H9 (cell line): ENCODE data around the gene PPP1R12B. TPM values are rescaled to one million over a fixed set of nuclear protein-coding genes. Genes with fewer than 3 reads are reported as not detected.

Experiments
- DNase-seq: peaks from one replicate; pipeline ENCODE4 v3.0.0-alpha.2; 2017
- H2AFZ ChIP-seq: one replicate; pipeline ENCODE4 v1.6.1; 2013; ENCODE audit warnings: mild to moderate bottlenecking, low read length, control low read depth, moderate library complexity
- H2AK5ac ChIP-seq: 2 replicates; pipeline ENCODE4 v1.6.1; 2013; ENCODE audit warnings: low read length, control low read depth, mixed read lengths; ENCODE audit not compliant: insufficient read length
- H2BK120ac ChIP-seq: one replicate; pipeline ENCODE4 v1.6.1; 2013; ENCODE audit warnings: low read depth, mild to moderate bottlenecking, low read length, control low read depth, inconsistent platforms; ENCODE audit not compliant: poor library complexity, severe bottlenecking
- H2BK12ac ChIP-seq: 2 replicates; pipeline ENCODE4 v1.6.1; 2013; ENCODE audit warnings: low read length, control low read depth, mixed read lengths, low read depth; ENCODE audit not compliant: insufficient read length
- H2BK15ac ChIP-seq: 2 replicates; pipeline ENCODE4 v1.6.1; 2013; ENCODE audit warnings: low read depth, low read length, control low read depth
- H2BK20ac ChIP-seq: one replicate; pipeline ENCODE4 v1.6.1; 2013; ENCODE audit warnings: low read depth, mild to moderate bottlenecking, low read length, control low read depth, inconsistent platforms; ENCODE audit not compliant: poor library complexity, severe bottlenecking
- H2BK5ac ChIP-seq: 2 replicates; pipeline ENCODE4 v1.6.1; 2013; ENCODE audit warnings: low read length, control low read depth, mixed read lengths; ENCODE audit not compliant: insufficient read length
- H3K14ac ChIP-seq: 2 replicates; pipeline ENCODE4 v1.6.1; 2013; ENCODE audit warnings: low read length, control low read depth; ENCODE audit not compliant: insufficient read depth
- H3K18ac ChIP-seq: 2 replicates; pipeline ENCODE4 v1.6.1; 2013; ENCODE audit warnings: low read depth, mild to moderate bottlenecking, mixed read lengths, low read length, control low read depth; ENCODE audit not compliant: insufficient read length
- H3K23ac ChIP-seq: 2 replicates; pipeline ENCODE4 v1.6.1; 2013; ENCODE audit warnings: low read length, control low read depth, mixed read lengths, low read depth; ENCODE audit not compliant: insufficient read length
- H3K23me2 ChIP-seq: 2 replicates; pipeline ENCODE4 v1.6.1; 2013; ENCODE audit warnings: low read depth, mild to moderate bottlenecking, mixed read lengths, low read length, control low read depth; ENCODE audit not compliant: insufficient read length, poor library complexity, severe bottlenecking
- H3K27ac ChIP-seq: 2 replicates; pipeline ENCODE4 v1.5.1; 2013; ENCODE audit warnings: low read length, control low read depth, mixed read lengths, low read depth; ENCODE audit not compliant: insufficient read length
- H3K27me3 ChIP-seq: 2 replicates; pipeline ENCODE4 v1.6.1; 2013; ENCODE audit warnings: low read length, control low read depth, inconsistent platforms; ENCODE audit not compliant: insufficient read depth
- H3K4ac ChIP-seq: 2 replicates; pipeline ENCODE4 v1.6.1; 2013; ENCODE audit warnings: low read depth, mild to moderate bottlenecking, control low read depth, inconsistent platforms, low read length, moderate library complexity
- H3K4me1 ChIP-seq: 2 replicates; pipeline ENCODE4 v1.6.1; 2013; ENCODE audit warnings: low read length, control low read depth, inconsistent platforms; ENCODE audit not compliant: insufficient read depth
- H3K4me2 ChIP-seq: 2 replicates; pipeline ENCODE4 v1.6.1; 2013; ENCODE audit warnings: low read length, control low read depth, mixed read lengths; ENCODE audit not compliant: insufficient read length, insufficient read depth
- H3K56ac ChIP-seq: 2 replicates; pipeline ENCODE4 v1.6.1; 2013; ENCODE audit warnings: low read depth, mild to moderate bottlenecking, mixed read lengths, low read length, control low read depth; ENCODE audit not compliant: insufficient read length
- H3K79me1 ChIP-seq: 2 replicates; pipeline ENCODE4 v1.6.1; 2013; ENCODE audit warnings: low read depth, mild to moderate bottlenecking, moderate library complexity, low read length, control low read depth, inconsistent platforms; ENCODE audit not compliant: insufficient read depth, poor library complexity, severe bottlenecking
- H3K79me2 ChIP-seq: 2 replicates; pipeline ENCODE4 v1.6.1; 2013; ENCODE audit warnings: low read length, control low read depth, inconsistent platforms; ENCODE audit not compliant: insufficient read depth
- H3K9ac ChIP-seq: 2 replicates; pipeline ENCODE4 v1.6.1; 2013; ENCODE audit warnings: low read length, control low read depth, mixed read lengths; ENCODE audit not compliant: insufficient read length; ENCODE audit errors: extremely low read depth
- H3K9me3 ChIP-seq: one replicate; pipeline ENCODE4 v1.6.1; 2013; ENCODE audit warnings: low read depth, low read length, inconsistent platforms; ENCODE audit not compliant: control insufficient read depth
- H3T11ph ChIP-seq: one replicate; pipeline ENCODE4 v1.6.1; 2013; ENCODE audit warnings: mild to moderate bottlenecking, low read length, control low read depth, inconsistent platforms
- H4K20me1 ChIP-seq: one replicate; pipeline ENCODE4 v1.6.1; 2013; ENCODE audit not compliant: control insufficient read depth, insufficient read length, insufficient read depth
- H4K5ac ChIP-seq: 2 replicates; pipeline ENCODE4 v1.6.1; 2013; ENCODE audit warnings: low read depth, mild to moderate bottlenecking, mixed read lengths, low read length, control low read depth; ENCODE audit not compliant: insufficient read length
- H4K8ac ChIP-seq: replicated peaks from 2 replicates; pipeline ENCODE4 v1.6.1; 2013; ENCODE audit warnings: low read length, control low read depth, mixed read lengths, low read depth; ENCODE audit not compliant: insufficient read length
- H4K91ac ChIP-seq: 2 replicates; pipeline ENCODE4 v1.6.1; 2013; ENCODE audit warnings: low read depth, mild to moderate bottlenecking, moderate library complexity, mixed read lengths, low read length, control low read depth; ENCODE audit not compliant: insufficient read length
- H3K27ac Mint-ChIP-seq, 3 experiments: 2 replicates in 2 of 3; 3 replicates in 1 of 3; pipeline ENCODE4 v1.8.0; 2020 to 2021; ENCODE audit warnings: mixed read lengths in 3 of 3, mild to moderate bottlenecking in 1 of 3, moderate library complexity in 1 of 3
- H3K27me3 Mint-ChIP-seq: 2 replicates; pipeline ENCODE4 v1.8.0; 2021; ENCODE audit warnings: low read depth, mild to moderate bottlenecking, moderate library complexity, mixed read lengths
- H3K36me3 Mint-ChIP-seq, 3 experiments: 2 replicates in 2 of 3; 3 replicates in 1 of 3; pipeline ENCODE4 v1.8.0; 2020 to 2021; ENCODE audit warnings: low read depth in 3 of 3, mixed read lengths in 3 of 3; ENCODE audit not compliant: insufficient read depth in 1 of 3
- H3K4me1 Mint-ChIP-seq, 2 experiments: 2 replicates each; pipeline ENCODE4 v1.8.0; 2020; ENCODE audit warnings: mixed read lengths in 2 of 2
- H3K4me3 Mint-ChIP-seq, 2 experiments: 2 replicates in 1 of 2; 3 replicates in 1 of 2; pipeline ENCODE4 v1.8.0; 2020 to 2021; ENCODE audit warnings: mild to moderate bottlenecking in 2 of 2, mixed read lengths in 2 of 2, moderate library complexity in 1 of 2
- H3K9me3 Mint-ChIP-seq, 2 experiments: 2 replicates in 1 of 2; 3 replicates in 1 of 2; pipeline ENCODE4 v1.8.0; 2020; ENCODE audit warnings: mild to moderate bottlenecking in 2 of 2, mixed read lengths in 2 of 2, moderate library complexity in 1 of 2
- CTCF ChIP-seq: fragments of 200-600 bp; sonication (generic); conservative IDR thresholded peaks from 3 replicates; pipeline ENCODE4 v1.8.0; 2021; ENCODE audit warnings: antibody characterized with exemption, mild to moderate bottlenecking
- WGBS: extraction: QIAGEN DNeasy Blood & Tissue Kit; methylation state at CpG from one replicate; pipeline ENCODE4 v1.1.7; 2013; ENCODE audit warnings: missing lambda C conversion rate, low lambda C conversion rate, mixed read lengths; ENCODE audit not compliant: insufficient read length; ENCODE audit errors: extremely low coverage; 5-methylcytosine and 5-hydroxymethylcytosine counted together
- total RNA-seq: library from RNA; stranded (reverse); gene quantifications from 2 replicates; pipeline ENCODE4 v1.2.1, GENCODE V29; 2021

Gene PPP1R12B
- total RNA-seq, 1 experiment from 2014 or later: 12.9 TPM

GRCh38 chr1:202576816-202577215 lies 228.3 kb downstream of the PPP1R12B start:
- Histone ChIP-seq H4K91ac (no peak overlapping the region), H3K27me3 (no peaks in the 10 kb centered on the region), H2BK15ac (no peak overlapping the region), H2AK5ac (no peak overlapping the region), H2BK5ac (no peak overlapping the region), H3K9me3 (no peaks in the 10 kb centered on the region), H3K27ac (no peak overlapping the region), H2BK120ac (no peak overlapping the region), H3K79me1 (no peaks in the 10 kb centered on the region), H3K23ac (no peak overlapping the region), H3K4me2 (no peak overlapping the region), H3K9ac (no peak overlapping the region), H3K4me1 (peaks cover 3% of the 10 kb centered on the region; the same call in 1 of the 2 replicates), H3K14ac (no peak overlapping the region), H2BK20ac (no peak overlapping the region), H3K56ac (no peak overlapping the region), H2BK12ac (no peak overlapping the region), H3T11ph (no peak overlapping the region), H3K79me2 (no peaks in the 10 kb centered on the region), H3K18ac (no peak overlapping the region), H3K23me2 (no peaks in the 10 kb centered on the region), H4K20me1 (no peaks in the 10 kb centered on the region), H2AFZ (no peak overlapping the region), H4K8ac (no peak overlapping the region), H3K4ac (no peak overlapping the region), H4K5ac (no peak overlapping the region)
- no peak for TF ChIP-seq CTCF
- Mint-ChIP-seq H3K4me3 (no peak overlapping the region), H3K4me1 (peaks cover 45 to 48% of the 10 kb centered on the region in 2 experiments), H3K27ac (peak overlapping the region in 2 of 3 experiments; percentile 45 to 71; a peak in 4 of 7 replicates), H3K27me3 (no peaks in the 10 kb centered on the region), H3K36me3 (no peaks in the 10 kb centered on the region; a peak in 1 of 7 replicates), H3K9me3 (no peaks in the 10 kb centered on the region)
- DNase-seq: no peak
- WGBS: no CpG with 5 or more reads among the region's 1 CpG
